Measurements from ENCODE around the gene FAM234B. TPM values are rescaled to one million over a fixed set of nuclear protein-coding genes. Genes with fewer than 3 reads are reported as not detected.
"Not testable (repeated sequence)": the region's sequence is repeated elsewhere in the genome, so short reads cannot be mapped to it uniquely, and the experiment has no call there.

The FAM234B gene
- total RNA-seq, 4 donors from 2014 or later: 15.7 to 23.2 (median 19.3) TPM

GRCh38 chr12:13027508-13027907 lies 16.7 kb upstream of the FAM234B start:
- DNase-seq: no peak
- no peaks in the 10 kb centered on the region for H3K36me3 ChIP-seq
- intact Hi-C loops (cut with DNase I): no loop called here
- H3K27me3 ChIP-seq: no peaks in the 10 kb centered on the region
- TF ChIP-seq CTCF (IDR thresholded peaks at IDR 0.05) (no peak), POLR2A (IDR thresholded peaks at IDR 0.05) (no peak)
- H3K27ac ChIP-seq: no peak overlapping the region
- peaks cover 0 to 3% of the 10 kb centered on the region in 2 donors for H3K4me1 ChIP-seq
- H3K9me3 ChIP-seq: no peaks in the 10 kb centered on the region
- H3K4me3 ChIP-seq (replicated peaks in 1 of 3): no peak overlapping the region

- no peaks in the 10 kb centered on the region for H3K36me3 ChIP-seq
- WGBS, 2 donors: 85 to 91% methylated on average over 4 of the region's 4 CpGs
- H3K9me3 ChIP-seq: no peaks in the 10 kb centered on the region
- no peaks in the 10 kb centered on the region for H3K27me3 ChIP-seq
- no peak for DNase-seq
- intact Hi-C loops (cut with DNase I): no loop called here
- TF ChIP-seq POLR2A (IDR thresholded peaks at IDR 0.05) (no peak), CTCF (IDR thresholded peaks at IDR 0.05) (no peak)
- peaks cover 0 to 9% of the 10 kb centered on the region in 2 donors for H3K4me1 ChIP-seq
- no peak overlapping the region for H3K4me3 ChIP-seq (replicated peaks in 1 of 3)
- no peak overlapping the region for H3K27ac ChIP-seq
These were observed 15.2 kb upstream of the FAM234B start for GRCh38 chr12:13028825-13029570.

- intact Hi-C loops (cut with DNase I): loop anchor here (10.0 kb wide), 1 partner anchor 54 kb away; no protein-coding TSS in a partner anchor
- Histone ChIP-seq H3K27ac (no peak overlapping the region), H3K27me3 (no peaks in the 10 kb centered on the region), H3K4me1 (peaks cover 0 to 9% of the 10 kb centered on the region in 2 donors), H3K9me3 (no peaks in the 10 kb centered on the region), H3K36me3 (no peaks in the 10 kb centered on the region), H3K4me3 (replicated peaks in 1 of 3) (no peak overlapping the region)
- no peak for DNase-seq
- WGBS, 2 donors: 86 to 87% methylated on average over 9 of the region's 9 CpGs
- TF ChIP-seq POLR2A (IDR thresholded peaks at IDR 0.05) (no peak), CTCF (IDR thresholded peaks at IDR 0.05) (no peak)
These were observed 13.5 kb upstream of the FAM234B start for GRCh38 chr12:13030541-13031291.

- TF ChIP-seq POLR2A (IDR thresholded peaks at IDR 0.05) (no peak), CTCF (IDR thresholded peaks at IDR 0.05) (no peak)
- no peak for DNase-seq
- no peak overlapping the region for H3K4me3 ChIP-seq (replicated peaks in 1 of 3)
- H3K27me3 ChIP-seq: no peaks in the 10 kb centered on the region
- no peaks in the 10 kb centered on the region for H3K36me3 ChIP-seq
- 91 to 99% methylated on average over 2 of the region's 2 CpGs for WGBS, 2 donors
- no peak overlapping the region for H3K27ac ChIP-seq
- H3K9me3 ChIP-seq: no peaks in the 10 kb centered on the region
- H3K4me1 ChIP-seq: peaks cover 0 to 6% of the 10 kb centered on the region in 2 donors
- intact Hi-C loops (cut with DNase I): loop anchor here (10.0 kb wide), 1 partner anchor 53 kb away; no protein-coding TSS in a partner anchor
These were observed 12.0 kb upstream of the FAM234B start for GRCh38 chr12:13032164-13032563.

GRCh38 chr12:13033476-13033875 lies 10.7 kb upstream of the FAM234B start:
- no peak for TF ChIP-seq CTCF (IDR thresholded peaks at IDR 0.05)
- TF ChIP-seq POLR2A (IDR thresholded peaks at IDR 0.05): no peak
- Histone ChIP-seq H3K27ac (no peak overlapping the region), H3K4me3 (replicated peaks in 1 of 3) (no peak overlapping the region), H3K36me3 (no peaks in the 10 kb centered on the region), H3K4me1 (peaks cover 7 to 9% of the 10 kb centered on the region in 2 donors), H3K27me3 (no peaks in the 10 kb centered on the region), H3K9me3 (no peaks in the 10 kb centered on the region)
- DNase-seq: peak in 1 of 2 donors; percentile 39
- intact Hi-C loops (cut with DNase I): loop anchor here (10.0 kb wide), 1 partner anchor 51 kb away; no protein-coding TSS in a partner anchor
- WGBS, 2 donors: 42 to 48% methylated on average over 5 of the region's 5 CpGs

GRCh38 chr12:13035335-13035734 lies 8.8 kb upstream of the FAM234B start:
- not testable (repeated sequence) for H3K27me3 ChIP-seq

More at GRCh38 chr12:13035335-13035734, 8.8 kb upstream of the FAM234B start:
- intact Hi-C loops (cut with DNase I): loop anchor here (10.0 kb wide), 1 partner anchor 49 kb away; no protein-coding TSS in a partner anchor
- H3K4me1 ChIP-seq: peaks cover 25% of the 10 kb centered on the region in 2 donors
- not testable (repeated sequence) for DNase-seq; H3K4me3 ChIP-seq (replicated peaks in 1 of 3); H3K9me3 ChIP-seq; H3K36me3 ChIP-seq; H3K27ac ChIP-seq
- WGBS, 2 donors: 93 to 97% methylated on average over 5 of the region's 5 CpGs
